GM19193 (cell line): ENCODE data around the gene HAGH.
A peak's percentile ranks its signal among the peaks of the same experiment; 100 is the strongest.

Experiments
- POLR2A ChIP-seq: IDR thresholded peaks from 4 replicates; pipeline ENCODE4 v1.6.1; 2011; ENCODE audit not compliant: insufficient read depth, insufficient read length; ENCODE audit errors: extremely low read depth

HAGH gene

GRCh38 chr16:1826691-1827573 lies at the start of gene HAGH, which contains the start of gene FAHD1:
Gene HAGH (minus strand): TSS chr16:1826825. CDS start chr16:1826787, 38 bp downstream.
Gene FAHD1 (plus strand): TSS chr16:1827206. CDS start chr16:1827239, 33 bp downstream.
- peak; percentile 76 for TF ChIP-seq POLR2A

GRCh38 chr16:1874854-1875253 lies 48.2 kb upstream of the HAGH start:
- TF ChIP-seq POLR2A, result no peak

DNA sequence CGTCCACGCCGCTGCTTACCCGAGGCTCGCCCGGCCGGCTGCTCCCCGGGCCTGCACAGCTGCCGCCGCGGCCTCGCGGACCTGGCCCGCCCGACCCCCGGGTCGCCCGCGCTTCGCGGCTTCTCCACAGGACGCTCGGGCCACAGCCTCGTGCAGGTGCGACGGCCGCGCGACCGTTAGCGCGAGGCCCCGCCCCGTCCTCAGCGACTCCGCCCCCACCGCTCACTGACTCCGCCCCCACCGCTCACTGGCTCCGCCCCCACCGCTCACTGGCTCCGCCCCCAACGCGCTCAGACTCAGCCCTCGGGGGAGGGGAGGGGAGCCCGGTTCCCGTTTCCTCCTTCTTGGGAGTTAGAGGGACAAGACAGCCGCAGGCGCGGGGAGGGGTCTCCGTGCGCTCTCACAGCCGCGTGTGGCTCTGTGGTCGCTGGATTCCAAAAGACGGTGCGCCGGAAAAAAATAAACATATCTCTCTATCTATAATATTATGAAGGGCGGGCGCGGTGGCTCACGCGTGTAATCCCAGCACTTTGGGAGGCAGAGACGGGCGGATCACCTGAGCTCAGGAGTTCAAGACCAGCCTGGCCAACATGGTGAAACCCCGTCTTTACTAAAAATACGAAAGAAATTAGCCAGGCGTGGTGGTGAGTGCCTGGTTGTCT lies 45.5 kb upstream of the HAGH start, which contains the start of gene MEIOB:
MEIOB (minus strand) TSS at position 191 of the 662 bp plus-strand sequence. CDS start 3,989 bp downstream, outside the sequence.
- TF ChIP-seq POLR2A, result no peak

- TF ChIP-seq POLR2A, result no peak
These were observed 43.9 kb upstream of the HAGH start for GRCh38 chr16:1870365-1871082.

- no peak for TF ChIP-seq POLR2A
These were observed 39.5 kb upstream of the HAGH start for GRCh38 chr16:1865902-1866690.

GRCh38 chr16:1863681-1864460 lies 37.2 kb upstream of the HAGH start:
- TF ChIP-seq POLR2A, result no peak

GRCh38 chr16:1862394-1862793 lies 35.8 kb upstream of the HAGH start:
- no peak for TF ChIP-seq POLR2A

DNA sequence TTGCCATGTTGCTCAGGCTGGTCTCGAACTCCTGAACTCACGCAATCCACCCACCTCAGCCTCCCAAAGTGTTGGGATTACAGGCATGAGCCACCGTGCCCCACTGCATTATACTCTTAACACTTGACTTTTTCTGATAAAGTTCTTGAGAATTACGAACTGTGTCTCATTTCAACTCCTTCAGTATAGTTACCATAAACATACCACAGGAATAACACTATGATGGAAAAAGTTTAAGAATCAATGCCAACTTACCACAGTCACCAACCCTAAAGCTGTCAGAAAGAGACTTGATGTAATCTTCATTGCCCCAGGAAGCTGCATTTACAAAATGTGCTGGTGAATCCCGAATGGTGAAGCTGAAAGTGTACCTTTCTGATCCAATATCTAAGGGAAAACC lies 35.1 kb upstream of the HAGH start:
- TF ChIP-seq POLR2A, result no peak

DNA sequence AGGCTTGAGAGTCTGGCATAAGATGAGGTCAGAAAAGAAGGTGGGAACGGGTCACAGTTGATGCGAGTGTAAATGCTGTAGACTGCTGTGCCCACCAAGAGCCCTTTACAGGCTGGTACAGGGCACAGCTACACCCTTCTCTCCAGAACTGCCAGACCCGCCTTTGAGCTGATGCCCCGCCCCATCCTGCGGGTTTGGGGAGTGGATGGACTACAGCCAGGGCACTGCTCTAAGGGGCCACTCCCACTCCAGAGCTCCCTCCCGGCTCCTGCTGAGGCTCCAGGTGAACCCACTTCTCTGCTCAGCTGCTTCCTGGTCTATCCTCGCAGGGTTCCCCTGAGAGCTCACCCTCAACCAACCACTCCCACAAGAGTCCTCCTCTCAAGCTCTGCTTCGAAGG lies 33.0 kb upstream of the HAGH start:
- TF ChIP-seq POLR2A, result no peak

DNA sequence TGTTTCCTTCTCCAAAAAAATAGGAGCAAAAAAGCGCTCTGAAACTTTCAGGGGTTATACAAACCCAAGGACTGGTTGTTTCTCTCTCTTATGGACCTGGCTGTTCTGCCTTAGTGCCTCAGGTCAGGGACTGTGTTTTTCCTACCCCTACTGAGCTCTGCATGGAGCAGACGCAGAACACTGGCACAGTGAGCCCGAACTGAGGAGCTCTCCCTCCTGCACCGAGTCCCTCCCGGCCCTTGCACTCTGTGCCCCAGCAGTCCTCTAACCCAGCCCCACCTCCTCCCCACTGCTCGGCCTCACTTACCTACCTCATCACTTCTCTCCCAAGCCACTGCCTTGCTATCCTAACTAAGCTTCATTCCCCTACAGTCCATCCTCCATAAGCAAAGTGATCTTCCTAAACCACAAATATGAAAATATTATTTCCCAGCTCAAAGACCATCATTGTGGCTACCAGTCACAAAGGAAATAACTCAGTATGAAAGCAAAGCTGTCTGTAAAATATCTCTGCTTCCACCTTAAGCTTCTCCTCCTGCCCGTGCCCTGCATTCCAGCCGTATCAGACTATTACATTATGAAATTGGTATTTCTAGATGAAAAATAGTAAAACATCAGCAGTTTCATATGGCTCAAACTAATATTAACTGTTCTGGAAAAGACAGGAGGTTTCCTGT lies 31.7 kb upstream of the HAGH start:
- TF ChIP-seq POLR2A, result no peak

- TF ChIP-seq POLR2A, result no peak
These were observed 30.9 kb upstream of the HAGH start for GRCh38 chr16:1857433-1858097.

- TF ChIP-seq POLR2A, result no peak
These were observed 25.2 kb upstream of the HAGH start for GRCh38 chr16:1851793-1852192.

GRCh38 chr16:1850981-1851380 lies 24.4 kb upstream of the HAGH start:
- no peak for TF ChIP-seq POLR2A
